NCI-H2196 treated with DMSO at 0.1 percent for 48 hours (cell line): ENCODE results near the gene IRAK2.
"Not testable (repeated sequence)": the region's sequence is repeated elsewhere in the genome, so short reads cannot be mapped to it uniquely, and the experiment has no call there.

ENCODE experiments used
- DNase-seq: peaks from one replicate; lab custom pipeline; 2025; ENCODE audit not compliant: unreplicated experiment; lab: John Stamatoyannopoulos, UW

Gene IRAK2

DNA sequence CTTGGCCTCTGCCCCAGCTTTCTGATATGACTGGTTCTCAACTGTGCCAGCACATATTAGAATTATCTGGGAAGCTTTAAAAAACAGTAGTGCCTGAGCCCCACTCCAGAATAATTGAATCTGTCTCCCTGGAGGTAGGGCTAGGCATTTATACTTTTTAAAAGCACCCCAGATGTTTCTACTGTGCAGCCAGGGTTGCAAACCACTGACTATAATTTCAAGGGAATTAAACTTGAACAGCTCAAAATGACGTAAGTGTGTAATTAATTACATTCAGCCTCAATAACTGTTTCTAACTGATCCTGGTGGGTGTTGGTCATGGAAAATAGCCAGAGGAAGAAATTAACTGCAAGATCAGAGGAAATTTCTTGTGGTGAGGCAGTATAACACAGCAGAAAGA lies 4.4 kb upstream of the IRAK2 start:
- no peak for DNase-seq

DNA sequence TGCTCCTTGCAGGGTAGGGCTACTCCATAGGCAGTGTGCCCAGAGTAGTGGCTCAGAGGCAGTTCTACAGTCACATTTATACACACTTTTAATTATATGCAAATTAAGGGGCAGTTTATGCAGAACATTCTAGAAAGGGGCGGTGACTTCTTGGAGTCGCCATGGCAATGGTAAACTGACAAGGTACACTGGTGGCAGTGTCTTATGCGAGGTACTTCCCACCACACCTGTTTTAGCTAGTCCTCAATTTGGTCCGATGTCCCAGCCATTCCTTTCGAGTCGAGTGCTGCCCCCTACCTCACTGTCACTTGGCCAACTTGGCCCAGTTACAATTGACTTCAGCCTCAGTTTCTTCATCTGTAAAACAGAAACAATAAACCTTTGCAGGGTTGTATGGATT lies 3.8 kb upstream of the IRAK2 start:
- DNase-seq, result no peak

DNA sequence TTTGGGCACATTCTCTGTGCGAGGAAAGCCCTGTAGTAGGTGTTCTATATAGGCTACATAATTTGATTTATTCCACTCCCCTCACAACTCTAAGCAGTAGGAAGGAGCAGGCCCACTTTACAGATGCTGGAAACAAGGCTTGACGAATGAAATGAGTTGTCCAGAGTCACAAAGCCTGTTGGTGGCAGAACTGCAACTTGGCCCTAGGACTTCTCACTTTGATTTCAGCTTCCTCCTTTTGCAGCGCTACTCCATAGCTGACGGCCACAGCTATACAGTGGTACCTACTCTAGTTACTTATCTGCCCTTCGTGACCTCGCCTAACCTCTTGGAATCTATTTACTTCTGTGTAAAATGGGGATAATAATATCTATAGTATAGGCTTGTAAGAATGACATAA lies 2.5 kb upstream of the IRAK2 start:
- no peak for DNase-seq

DNA sequence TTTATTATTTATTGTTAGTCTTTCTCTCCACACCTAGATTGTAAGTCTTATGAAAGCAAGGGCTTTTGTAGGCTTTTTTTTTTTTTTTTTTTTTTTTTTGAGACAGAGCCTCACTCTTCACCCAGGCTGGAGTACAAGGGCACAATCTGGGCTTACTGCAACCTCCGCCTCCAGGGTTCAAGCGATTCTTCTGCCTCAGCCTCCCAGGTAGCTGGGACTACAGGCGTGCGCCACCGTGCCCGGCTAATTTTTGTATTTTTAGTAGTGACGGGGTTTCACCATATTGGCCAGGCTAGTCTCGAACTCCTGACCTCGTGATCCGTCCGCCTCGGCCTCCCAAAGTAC lies 546 bp upstream of the IRAK2 start:
- not testable (repeated sequence) for DNase-seq

DNA sequence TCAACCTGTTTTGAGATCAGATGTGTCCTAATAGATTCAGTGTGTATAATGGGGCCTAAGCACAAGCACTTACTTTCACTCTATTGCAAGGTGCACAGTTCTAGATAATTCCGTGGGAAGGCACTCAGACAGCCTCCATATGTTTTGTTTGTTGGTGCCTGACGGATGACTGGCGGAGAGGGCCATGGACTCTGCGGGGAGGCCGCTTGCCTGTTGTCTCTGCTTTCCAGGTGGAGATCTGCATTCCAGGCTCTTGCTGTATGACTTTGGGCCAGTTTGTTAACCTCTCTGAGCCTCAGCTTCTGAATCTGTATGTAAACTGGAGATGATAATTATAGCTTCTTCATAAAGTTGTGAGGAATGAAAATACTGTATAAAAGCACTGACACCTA lies 1.5 kb downstream of the IRAK2 start:
- no peak for DNase-seq

DNA sequence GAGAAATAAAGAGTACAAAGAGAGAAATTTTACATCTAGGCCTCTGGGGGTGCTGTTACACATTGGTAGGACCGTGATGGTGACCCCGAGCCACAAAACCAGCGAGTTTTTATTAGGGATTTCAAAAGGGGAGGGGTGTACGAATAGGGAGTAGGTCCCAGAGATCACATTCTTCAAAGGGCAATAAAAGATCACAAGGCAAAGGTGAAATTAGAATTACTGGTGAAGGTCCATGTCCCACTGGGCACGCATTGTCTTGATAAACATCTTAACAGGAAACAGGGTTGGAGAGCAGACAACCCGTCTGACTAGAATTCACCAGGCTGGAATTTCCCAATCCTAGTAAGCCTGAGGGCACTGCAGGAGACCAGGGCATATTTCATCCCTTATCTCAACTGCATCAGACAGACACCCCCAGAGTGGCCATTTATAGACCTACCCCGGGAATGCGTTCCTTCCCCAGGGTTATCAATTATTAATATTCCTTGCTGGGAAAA lies 4.3 kb downstream of the IRAK2 start:
- DNase-seq, result no peak

DNA sequence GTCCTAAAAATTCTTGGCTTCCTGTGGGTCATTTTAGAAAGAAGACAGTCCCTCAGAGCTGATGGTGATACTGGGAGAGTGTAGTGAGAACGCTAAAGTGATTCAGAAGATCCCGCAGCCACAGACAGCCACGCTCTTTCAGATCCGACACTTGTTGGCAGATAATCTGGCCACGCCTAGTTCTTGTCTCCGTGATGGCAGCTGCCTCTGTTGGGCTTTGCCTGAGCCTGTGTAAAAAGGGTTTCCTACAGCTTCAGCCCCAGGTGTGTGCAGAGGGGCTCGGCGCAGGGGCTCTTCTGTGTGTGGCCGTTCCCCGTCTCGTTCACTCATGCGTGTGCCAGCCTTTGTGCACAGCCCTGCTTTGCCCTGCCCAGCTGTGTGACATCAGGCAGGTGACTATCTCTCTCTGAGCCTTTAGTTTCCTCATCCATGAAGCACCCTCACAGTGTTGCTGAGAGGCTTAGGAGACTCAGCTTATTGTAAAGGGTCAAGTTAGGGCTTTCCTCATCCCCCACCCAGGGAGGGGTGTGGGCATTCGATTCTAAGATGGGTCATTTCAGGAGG lies 6.3 kb downstream of the IRAK2 start:
- no peak for DNase-seq

DNA sequence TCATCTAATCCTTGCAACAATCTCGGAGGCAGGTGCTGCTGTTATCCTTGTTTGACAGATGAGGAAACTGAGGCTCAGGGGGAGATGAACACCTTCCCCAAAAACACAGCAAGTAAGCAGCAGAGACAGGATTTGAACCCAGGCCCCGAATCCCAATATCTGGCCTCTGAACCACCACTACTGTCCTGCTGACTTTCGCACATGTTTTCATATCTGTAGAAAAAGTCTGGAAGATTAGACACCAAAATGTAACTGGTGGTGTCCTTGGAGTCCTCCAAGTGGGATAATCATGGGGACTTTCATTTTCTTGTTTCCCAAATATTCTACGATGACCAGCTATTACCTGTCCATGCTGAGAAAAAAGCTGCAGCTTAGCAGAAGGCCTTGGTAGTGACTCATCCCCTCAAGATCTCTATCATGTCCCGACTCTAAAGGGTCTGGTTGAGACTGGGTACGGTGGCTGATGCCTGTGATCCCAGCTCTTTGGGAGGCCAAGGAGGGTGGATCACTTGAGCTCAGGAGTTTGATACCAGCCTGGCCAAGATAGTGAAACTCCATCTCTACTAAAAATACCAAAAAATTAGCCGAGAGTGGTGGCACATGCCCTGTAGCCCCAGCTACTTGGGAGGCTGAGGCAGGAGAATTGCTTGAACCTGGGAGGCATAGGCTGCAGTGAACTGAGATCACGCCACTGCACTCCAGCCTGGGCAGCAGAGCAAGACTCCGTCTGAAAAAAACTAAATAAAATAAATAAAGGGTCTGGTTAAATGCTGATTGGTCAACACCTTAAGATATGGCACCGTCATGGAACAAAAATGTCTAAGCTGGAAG lies 8.6 kb downstream of the IRAK2 start:
- no peak for DNase-seq

DNA sequence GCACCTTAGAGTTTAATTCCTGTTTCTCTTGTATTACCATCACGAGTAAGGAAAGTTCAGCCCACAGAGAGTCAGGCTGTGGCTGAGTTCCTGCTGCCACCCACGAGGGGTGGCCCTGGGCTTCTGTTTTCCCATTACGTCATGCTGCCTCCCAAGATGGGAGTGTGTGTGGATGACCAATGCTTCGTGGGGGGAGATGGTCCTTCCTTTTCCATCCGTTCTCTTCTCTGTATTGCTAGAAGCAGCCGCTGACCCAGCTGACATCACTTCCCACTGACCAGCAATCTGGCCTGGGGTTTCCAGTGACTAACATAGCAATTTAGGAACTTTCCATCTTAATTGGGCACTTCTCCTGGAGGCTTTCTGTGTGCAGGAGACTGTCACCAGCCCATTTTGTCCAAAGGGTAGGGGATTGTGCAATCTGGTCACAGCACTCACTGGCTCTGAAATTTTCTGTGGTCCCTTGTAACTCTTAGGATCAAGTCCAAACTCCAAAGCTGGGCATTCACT lies 9.3 kb downstream of the IRAK2 start:
- no peak for DNase-seq

DNA sequence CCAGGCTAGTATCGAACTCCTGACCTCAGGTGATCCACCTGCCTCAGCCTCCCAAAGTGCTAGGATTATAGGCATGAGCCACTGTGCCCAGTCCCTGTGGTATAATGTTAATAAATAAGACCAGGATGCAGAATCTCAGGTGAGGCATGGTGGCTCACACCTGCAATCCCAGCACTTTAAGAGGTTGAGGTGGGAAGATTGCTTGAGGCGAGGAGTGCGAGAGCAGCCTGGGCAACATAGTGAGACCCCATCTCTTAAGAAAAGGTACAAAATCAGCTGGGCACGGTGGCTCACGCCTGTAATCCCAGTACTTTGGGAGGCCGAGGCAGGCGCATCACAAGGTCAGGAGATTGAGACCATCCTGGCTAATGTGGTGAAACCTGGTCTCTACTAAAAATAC lies 10.6 kb downstream of the IRAK2 start:
- not testable (repeated sequence) for DNase-seq

DNA sequence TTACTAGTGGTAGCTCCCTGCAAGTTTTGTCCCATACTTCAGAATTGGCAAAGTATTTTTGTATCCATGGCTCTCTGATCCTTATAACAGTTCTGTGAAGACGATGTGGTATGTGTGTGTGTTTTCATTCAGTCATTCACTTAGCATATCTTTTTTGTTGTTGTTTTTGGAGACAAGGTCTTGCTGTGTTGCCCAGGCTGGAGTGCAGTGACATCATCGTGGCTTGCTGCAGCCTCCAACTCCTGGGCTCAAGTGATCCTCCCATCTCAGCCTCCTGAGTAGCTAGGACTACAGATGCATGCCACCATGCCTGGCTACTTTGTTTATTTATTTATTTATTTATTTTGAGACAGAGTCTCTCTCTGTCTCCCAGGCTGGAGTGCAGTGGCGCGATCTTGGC lies 11.4 kb downstream of the IRAK2 start:
- not testable (repeated sequence) for DNase-seq

DNA sequence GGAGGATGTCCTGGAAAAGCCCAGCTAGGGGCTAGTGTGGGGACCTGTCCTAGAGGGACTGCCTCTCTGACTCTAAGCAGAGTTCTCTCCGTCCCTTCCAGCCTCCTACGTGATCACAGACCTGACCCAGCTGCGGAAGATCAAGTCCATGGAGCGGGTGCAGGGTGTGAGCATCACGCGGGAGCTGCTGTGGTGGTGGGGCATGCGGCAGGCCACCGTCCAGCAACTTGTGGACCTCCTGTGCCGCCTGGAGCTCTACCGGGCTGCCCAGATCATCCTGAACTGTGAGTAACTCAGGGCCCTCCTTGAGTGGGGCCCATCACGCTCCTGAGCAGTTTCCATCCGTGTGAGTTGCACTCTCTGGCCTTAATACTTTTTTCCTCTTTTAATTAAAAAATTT lies 13.0 kb downstream of the IRAK2 start:
- no peak for DNase-seq

DNA sequence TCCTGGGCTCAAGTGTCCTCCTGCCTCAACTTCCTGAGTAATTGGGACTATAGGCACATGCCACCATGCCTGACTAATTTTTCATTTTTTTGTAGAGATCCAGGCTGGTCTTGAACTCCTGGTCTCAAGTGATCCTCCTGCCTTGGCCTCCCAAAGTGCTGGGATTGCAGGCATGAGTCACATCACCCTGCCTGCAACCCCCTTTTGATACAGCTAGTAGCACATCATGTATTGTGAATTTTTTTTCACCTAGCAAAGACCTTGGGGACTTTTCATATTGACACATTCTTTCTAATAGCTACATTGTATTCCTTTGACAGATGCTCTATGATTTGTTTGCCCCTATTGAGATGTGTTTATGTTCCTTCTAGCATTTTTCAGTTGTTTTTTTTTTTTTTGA lies 14.2 kb downstream of the IRAK2 start:
- no peak for DNase-seq

DNA sequence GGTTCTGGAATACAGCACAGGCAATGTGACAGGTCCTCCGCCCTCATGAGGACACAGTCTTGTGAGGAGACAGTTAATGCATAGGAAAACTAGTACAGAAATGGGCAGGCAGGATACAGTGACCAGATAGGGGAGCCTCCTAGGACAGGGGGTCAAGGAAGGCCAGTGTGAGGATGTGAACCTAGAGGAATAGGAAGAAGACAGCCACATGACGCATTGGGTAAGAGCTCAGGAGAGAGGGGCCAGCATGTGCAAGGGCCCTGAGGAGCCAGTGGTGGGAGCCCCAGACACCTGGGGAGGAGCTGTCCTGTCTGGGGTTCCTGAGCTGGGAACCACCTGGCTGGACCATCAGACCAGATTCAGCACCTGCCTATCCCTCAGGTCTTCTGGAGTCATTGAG lies 15.6 kb downstream of the IRAK2 start:
- DNase-seq, result no peak

DNA sequence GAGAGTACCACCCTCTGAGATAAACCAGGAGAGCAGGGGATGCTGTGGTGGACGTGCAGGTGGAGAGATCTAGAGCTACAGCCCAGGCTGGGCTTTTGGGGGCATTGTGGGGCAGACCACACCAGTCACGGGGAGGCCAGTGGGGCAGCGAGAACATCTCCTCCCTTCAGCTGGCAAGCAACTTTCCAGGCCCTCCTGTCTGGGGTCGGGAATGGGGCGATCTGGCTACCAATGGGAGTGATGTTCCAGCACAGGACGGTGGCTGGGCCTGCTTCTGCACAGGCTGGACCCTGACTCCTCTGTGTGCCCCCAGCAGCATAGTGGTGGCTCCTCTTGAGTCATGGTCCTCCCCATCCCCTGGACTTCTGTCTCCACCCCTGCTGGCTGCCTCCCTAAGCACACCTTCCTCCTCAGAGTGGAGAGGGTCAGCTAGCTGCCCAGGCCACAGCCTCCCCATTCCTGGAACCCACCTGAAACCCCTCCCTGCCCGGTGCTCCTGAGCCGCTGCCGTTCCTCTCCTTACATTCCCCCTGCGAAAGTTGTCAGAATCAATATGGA lies 16.1 kb downstream of the IRAK2 start:
- no peak for DNase-seq

DNA sequence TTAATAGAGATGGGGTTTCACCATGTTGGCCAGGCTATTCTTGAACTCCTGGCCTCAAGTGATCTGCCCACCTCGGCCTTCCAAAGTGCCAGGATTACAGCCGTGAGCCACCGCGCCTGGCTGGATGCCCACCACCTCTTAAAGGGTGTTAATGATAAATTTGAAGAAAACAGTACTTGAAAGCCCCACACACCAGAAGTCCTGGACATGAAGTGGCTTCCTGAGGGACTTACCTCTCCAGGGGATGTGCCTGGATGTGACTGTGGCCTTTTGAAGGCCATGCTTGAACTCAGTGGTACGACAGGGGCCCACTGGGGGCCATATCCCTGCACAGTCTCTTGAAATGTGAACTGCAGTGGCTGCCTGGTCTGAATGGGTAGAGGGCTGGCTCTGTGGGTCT lies 18.2 kb downstream of the IRAK2 start:
- DNase-seq, result no peak

DNA sequence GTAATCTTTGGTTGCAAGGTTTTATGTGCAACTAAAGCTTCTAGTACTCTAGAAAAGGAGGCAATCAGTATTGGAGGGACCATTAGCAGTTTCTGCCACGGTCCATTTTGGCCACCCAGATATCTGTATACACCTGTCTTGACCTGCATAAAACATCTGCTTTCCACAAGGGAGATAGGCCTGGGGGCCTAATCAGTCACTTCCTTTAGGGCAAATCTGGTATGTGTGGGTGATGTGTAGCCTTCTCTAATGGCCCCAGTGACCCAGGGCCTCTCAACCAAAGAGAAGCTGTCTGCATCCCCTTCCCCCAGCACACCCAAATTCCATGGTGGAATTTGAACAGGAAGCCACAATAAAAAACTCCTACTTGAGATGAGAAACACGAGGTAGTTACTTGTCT lies 19.5 kb downstream of the IRAK2 start:
- no peak for DNase-seq

DNA sequence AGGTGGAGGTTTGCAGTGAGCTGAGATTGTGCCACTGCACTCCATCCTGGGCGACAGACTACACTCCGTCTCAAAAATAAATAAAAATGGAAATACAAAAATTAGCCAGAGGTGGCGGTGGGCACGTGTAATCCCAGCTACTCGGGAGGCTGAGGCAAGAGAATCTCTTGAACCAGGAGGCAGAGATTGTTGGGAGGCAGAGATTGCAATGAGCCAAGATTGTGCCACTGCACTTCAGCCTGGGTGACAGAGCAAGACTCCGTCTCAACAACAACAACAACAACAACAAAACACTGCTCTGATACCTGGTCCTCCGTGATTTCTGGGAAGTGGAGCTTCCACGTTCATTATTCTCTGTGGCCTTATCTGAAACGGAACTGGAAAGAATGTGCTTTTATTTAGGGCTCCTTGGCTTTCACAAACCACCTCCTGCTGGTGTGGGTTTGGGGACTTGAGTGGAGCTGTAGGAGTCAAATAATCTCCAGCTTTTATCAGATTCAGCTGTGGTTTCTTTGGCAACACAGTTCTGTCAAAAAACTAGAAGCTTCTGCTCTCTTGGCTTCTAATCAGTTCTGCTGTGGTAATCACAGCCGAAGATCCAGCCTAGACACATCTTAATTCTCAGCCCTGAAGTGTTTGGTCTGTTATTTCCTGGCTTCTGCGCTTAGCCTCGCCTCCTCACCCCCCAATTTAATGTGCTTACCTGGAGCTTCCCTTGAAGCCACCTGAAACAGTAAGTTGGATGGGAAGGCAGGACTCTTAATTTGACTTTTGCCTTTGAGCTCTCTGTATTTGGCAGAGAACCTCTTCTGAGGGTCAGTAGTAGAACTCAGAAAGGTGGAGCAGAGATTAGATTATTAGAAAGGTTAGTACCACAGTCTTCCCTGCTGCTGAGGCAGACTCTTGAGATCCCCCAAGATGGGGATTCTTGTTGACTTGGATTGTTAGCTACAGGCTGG lies 21.4 kb downstream of the IRAK2 start:
- no peak for DNase-seq

DNA sequence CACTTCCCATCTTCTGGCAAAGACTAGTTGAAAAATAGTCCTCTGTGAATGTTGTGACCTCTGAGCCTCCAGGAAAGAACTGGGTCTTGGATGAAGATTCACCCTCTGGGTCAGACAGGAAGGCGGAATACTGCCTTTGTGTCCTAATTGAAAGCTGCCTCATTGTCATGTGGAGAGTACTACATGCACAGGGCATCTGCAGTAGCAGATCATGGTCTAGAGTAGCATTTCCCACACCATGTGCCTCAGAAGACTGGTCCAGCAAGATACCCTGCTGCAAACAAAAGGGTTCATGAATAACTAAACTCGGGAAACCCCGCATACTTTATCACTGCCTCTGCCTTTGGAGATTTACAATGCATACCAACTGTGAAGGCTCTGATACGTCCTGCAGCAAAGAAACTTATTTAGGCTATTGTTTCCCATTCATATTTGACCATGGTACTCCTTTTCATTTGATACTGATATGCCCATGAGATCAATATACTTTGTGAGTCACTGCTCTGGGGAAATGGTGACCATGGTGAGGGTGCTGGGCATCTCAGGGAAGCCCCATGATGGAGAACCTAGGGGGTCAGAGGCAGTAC lies 22.7 kb downstream of the IRAK2 start:
- DNase-seq, result no peak

DNA sequence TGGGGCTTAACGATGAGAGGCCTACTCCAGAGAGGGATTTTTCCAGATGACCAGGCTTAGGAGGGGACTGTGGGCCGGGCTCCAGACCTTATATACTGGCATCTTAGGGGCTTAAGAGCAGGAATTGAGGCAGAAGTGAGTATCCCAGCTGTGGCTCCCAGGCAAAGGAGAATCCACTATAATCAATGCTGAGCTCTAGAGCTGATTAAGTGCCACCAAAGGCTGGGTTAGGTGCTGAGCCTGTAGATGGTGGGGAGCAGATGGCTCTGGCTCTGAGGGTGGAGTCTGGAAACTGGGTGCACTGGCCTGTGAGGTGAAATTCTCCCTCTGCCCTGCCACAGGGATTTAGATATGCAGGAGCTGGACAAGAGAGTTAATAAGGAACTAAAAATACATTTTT lies 23.2 kb downstream of the IRAK2 start:
- DNase-seq, result no peak
